Stimulated activated CD8-positive, alpha-beta memory T cell treated with anti-CD3 and anti-CD28 coated beads, Interleukin-2, amount 100 ng/mL, for 48 hours (primary cell): ENCODE data around the gene FNDC11.
A peak's percentile ranks its signal among the peaks of the same experiment; 100 is the strongest.

Source experiments
- DNase-seq, 2 donors: peaks; one replicate each; pipeline ENCODE4 v3.0.0-alpha.2; 2020; ENCODE audit warnings: low read depth in 2 of 2

The FNDC11 gene

DNA sequence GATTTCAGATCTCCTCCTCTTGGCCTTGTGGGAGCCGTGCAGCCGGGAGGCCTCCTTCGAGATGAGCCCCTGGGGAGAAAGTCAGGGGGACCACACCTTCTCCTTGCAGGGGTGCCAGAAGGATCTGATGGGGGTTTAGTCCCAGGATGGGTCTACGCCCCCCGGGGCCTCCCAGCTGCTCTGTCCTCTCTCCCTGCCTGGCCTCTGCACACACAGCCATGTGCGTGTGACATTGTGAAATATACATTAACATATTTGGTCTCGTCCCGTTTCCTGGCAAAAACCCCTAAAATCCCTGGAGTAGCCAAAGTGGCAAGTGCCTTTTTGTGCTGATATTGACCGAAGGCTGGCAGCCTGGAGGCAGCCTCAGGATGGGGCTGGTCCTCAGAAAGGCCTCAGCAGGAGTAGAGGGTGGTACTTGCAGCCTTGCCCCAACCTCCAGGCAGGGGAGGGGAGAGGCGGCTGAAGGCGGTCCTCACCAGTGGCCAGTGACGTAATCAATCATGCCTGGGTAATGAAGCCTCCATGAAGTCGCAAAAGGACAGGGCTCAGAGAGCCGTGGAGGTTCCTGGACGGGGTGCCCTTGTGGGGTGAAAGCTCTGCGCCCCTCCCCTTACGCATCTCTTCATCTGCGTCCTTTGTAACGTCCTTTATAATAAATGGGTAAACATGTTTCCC lies 25.2 kb downstream of the FNDC11 start:
- DNase-seq, result no peak

DNA sequence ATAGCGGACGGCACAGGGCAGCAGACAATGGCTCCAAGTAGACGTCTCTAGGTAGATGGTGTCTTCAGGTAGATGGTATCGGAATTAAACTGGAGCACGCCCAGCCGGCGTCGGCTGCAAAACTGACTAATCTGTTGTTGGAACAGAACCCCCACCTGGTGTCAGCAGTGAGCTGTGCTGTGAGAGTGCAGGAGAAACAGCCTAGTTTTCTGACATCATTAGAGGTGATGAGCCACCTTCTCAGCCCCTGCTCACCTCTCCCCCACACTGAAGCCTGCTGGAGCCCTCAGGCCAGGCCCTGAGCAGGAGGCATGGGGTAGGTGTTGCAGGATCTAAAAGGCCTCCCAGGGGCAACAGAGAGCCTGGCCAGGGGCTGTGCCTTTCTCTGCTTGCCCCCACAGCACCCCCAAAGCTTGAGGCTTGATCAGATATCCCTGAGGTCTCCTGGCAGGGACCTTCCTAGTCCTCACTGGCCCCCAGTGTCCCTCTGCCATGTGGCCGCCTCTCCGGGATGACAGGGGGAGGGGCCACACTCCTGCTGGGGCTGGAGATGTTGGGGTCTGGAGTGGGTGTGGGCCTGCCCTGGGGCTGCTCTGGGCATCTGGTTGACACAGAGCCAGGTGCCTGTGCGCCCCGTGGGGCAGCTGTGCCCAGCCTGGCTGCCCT lies 27.0 kb downstream of the FNDC11 start:
- peak in 1 of 2 donors; percentile 48 for DNase-seq

GRCh38 chr20:63582382-63583063 lies 28.6 kb downstream of the FNDC11 start:
- DNase-seq, result no peak

DNA sequence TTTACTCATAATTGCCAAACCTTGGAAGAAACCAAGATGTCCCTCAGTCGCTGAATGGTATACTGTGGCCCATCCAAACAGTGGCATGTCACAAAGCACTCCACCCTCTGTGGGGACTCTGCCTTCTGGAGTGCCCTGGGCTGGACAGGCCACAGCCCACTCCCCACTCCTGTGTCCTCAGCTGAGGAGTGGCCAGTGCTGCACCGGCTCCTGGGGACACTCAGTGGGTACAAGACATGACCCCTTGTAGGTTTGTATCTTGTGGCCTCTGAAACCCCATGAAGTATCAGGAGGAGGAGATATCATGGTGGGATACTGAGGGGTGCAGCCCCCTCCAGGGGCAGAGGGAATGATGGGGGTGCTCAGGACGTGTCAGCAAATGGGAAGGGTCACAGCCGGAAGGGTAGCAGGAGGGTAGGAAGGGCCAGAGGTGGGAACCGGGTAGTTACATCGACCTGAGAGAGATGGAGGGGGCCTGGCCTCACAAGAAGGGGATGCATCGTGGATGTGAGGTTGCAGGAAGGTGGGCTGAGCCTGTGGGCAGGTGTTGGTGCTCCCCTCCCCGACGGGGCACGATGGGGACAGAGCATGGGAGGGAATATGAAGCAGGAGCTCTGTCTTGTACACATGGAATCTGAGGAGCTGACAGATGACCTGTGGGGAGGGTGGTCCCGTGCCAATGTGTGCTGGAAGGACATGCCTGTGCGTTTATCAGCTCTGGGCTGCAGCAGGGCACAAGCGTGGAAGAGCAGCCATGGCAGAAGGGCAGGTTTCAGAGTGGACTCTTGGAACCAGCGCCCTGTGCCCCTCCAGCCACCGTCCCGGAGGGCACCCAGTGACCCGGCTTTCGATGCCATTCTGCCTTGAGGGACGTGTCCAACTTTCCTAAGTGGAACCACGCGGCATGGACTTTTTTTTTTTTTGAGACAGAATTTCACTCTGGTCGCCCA lies 31.9 kb downstream of the FNDC11 start:
- DNase-seq, result no peak

- no peak for DNase-seq
Observed at GRCh38 chr20:63586797-63587196, 32.8 kb downstream of the FNDC11 start.

GRCh38 chr20:63587256-63587655 lies 33.3 kb downstream of the FNDC11 start:
- DNase-seq, result no peak

DNA sequence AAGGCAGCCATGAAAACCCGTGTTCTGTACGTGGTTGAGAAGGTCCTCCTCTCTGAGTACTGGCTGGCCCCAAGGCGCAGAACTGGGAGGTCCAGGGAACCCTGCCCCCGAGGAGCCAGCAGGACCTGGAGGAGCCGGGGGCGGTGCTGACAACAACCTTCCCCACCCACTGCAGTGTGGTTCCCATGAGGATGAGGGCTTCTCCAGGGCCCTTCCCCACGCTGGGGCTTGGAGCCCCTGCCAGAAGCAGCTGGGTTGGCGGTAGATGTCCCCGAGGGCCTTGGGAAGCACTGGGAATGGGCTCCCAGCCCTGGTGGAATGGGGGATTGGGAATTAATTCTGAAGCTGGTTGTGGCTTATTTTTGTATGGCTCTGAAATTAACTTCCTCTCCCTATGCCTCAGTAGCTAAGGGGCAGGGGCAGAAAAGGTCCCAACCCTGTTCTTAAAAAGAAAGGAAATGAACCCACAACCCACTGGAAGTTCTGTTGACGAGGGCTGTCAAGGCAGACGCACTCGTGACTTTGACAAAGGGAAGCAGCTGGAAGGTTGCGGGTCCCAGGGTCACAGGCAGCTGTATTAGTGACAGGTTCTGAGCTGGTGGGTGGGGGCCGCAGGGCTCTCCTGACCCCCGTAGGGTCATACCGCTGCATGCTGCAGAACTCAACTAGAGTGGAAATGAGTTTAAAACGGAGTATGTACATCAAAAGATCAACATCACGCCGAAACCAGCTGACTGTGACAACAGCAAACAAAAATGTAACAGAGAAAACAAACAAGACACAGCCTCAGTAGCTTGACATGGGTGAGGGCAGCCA lies 34.0 kb downstream of the FNDC11 start:
- DNase-seq, result no peak

DNA sequence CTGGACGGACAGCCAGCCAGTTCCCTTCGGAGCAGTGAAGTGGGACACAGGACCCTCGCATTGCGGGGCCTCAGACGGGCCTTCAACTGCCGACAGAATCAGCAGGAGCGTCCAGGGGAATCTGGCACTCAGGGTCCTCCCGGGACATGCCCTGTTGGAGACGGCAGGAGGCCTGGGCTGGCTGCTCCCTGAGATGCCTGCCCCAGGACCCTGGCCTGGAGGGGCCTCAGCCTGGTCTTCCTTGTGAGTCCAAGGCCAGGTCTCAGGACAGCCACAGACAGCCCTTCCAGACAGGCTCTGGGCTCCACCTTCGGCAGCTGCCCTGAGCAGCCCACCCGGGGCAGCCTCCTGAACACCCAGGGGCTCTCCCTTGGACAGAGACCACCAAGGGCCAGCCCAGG lies 34.7 kb downstream of the FNDC11 start:
- no peak for DNase-seq

GRCh38 chr20:63589261-63590217 lies 35.6 kb downstream of the FNDC11 start:
- no peak for DNase-seq

GRCh38 chr20:63590218-63591146 lies 36.5 kb downstream of the FNDC11 start:
- no peak for DNase-seq

DNA sequence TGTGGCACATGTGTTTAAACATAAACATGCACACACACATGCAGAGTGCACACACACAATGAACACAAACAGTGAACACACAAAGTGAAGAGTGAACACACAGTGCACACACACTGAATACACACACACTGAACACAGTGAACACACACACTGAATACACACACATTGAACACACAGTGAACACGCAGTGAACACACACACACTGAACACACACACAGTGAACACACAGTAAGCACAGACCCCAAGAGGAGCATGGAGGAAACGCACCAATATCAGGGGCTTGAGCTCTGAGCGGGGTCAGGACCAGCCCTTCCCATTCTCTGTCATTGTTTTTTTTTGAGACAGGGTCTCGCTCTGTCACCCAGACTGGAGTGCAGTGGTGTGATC lies 37.2 kb downstream of the FNDC11 start:
- DNase-seq, result no peak

DNA sequence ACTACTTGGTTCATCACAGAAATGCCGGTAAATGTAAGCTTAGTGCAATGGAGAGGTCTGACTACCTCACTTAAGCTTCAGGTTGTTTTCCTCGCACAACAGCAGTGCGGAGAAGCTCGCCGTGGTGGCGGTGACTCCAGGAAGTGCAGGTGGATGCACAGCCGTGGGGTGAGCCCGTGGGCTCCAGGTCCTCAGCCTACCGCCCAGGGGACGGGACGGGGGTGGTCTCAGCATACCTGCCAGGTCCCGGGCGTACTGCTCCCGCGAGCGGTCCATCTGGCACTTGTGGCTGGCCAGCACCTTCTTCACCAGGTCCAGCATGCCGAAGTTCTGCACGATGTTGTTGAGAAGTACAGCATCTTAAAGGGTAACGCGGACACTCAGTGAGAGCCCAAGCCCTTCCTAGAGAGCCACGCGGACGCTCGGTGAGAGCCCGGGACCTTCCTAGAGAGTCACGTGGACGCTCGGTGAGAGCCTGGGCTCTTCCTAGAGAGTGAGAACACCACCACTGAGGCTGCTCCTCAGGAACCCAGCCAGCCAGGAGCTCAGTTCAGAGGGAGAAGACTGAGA lies 37.9 kb downstream of the FNDC11 start:
- no peak for DNase-seq

DNA sequence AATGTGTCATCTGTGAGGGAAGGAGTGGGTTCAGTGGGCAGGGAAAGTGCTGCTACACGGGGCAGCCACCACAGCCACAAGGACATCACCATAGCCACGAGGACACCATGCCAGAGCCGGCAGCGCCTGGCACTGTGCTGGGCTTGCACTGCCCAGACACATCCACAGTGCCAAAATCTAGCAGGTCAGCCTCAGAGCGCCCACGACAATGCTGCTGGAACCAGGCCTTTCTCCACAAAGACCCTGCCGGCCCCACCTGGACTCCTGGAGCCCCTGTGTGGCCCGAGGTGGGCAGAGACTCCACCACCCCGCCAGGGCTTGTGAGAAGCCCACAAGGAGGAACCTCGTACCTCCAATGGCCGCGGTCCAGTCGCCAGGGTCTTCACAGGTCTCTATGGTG lies 38.7 kb downstream of the FNDC11 start:
- no peak for DNase-seq

GRCh38 chr20:63594043-63594561 lies 40.1 kb downstream of the FNDC11 start:
- no peak for DNase-seq

GRCh38 chr20:63595416-63596127 lies 41.6 kb downstream of the FNDC11 start:
- no peak for DNase-seq

DNA sequence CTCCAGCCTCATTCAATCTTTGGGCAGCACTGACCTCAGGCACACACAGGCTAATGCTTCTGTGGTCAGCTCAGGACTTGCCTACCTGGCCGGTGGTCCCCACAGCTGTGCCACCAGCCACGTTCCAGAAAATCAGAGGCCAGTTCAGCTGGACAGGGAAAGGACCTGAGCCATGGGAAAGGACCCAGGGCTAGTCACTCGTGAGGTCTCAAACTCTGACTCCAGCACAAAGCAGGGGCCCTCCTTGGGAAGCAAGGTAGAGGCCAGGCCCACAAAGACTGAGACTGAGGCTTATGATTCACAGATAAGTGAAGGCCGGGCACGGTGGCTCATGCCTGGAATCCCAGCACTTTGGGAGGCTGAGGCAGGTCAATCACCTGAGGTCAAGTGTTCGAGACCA lies 42.5 kb downstream of the FNDC11 start:
- DNase-seq, result no peak

- no peak for DNase-seq
Observed at GRCh38 chr20:63597651-63598478, 43.9 kb downstream of the FNDC11 start.
